Activated B cell treated with CpG ODN at 0.5 μM for 24 hours (primary cell): ENCODE measurements around the gene MGAT1. TPM values are rescaled to one million over a fixed set of nuclear protein-coding genes. Genes with fewer than 3 reads are reported as not detected.
"Not testable (repeated sequence)": the region's sequence is repeated elsewhere in the genome, so short reads cannot be mapped to it uniquely, and the experiment has no call there.

Source experiments
- ATAC-seq: fragments of 200-7000 bp; cut with Tn5 transposase; one replicate; pipeline ENCODE4 v1.10.0; 2021; ENCODE audit warnings: low read depth, mild to moderate bottlenecking, moderate library complexity
- CTCF ChIA-PET: fragments of 350-600 bp; sonication (Branson Sonifier 250); formaldehyde crosslinking; loops from one replicate; lab custom pipeline; 2021; ENCODE audit warnings: antibody characterized with exemption; lab: Charles Lee
- POLR2A ChIA-PET: fragments of 350-600 bp; sonication (Branson Sonifier 250); formaldehyde crosslinking; loops from one replicate; lab custom pipeline; 2021; ENCODE audit warnings: antibody characterized with exemption; lab: Charles Lee
- DNase-seq: peaks from one replicate; pipeline ENCODE4 v3.0.0; 2022
- H3K27ac Mint-ChIP-seq: one replicate; pipeline ENCODE4 v1.8.0; 2020; ENCODE audit warnings: mixed read lengths
- H3K27me3 Mint-ChIP-seq: one replicate; pipeline ENCODE4 v1.8.0; 2021; ENCODE audit warnings: mixed read lengths
- H3K36me3 Mint-ChIP-seq: one replicate; pipeline ENCODE4 v1.8.0; 2021; ENCODE audit warnings: low read depth, mixed read lengths
- H3K4me1 Mint-ChIP-seq: one replicate; pipeline ENCODE4 v1.8.0; 2021; ENCODE audit warnings: mixed read lengths
- H3K4me3 Mint-ChIP-seq: one replicate; pipeline ENCODE4 v1.8.0; 2020; ENCODE audit warnings: mild to moderate bottlenecking, mixed read lengths
- H3K9me3 Mint-ChIP-seq: one replicate; pipeline ENCODE4 v1.8.0; 2020; ENCODE audit warnings: mixed read lengths
- CTCF ChIP-seq: fragments of 200-600 bp; IDR thresholded peaks from one replicate; pipeline ENCODE4 v1.8.0; 2022; ENCODE audit warnings: antibody characterized with exemption, mild to moderate bottlenecking
- intact Hi-C: fragments of 100-400 bp; cut with micrococcal nuclease; formaldehyde crosslinking; loops from one replicate; pipeline ENCODE4 v1.15.1; 2024
- total RNA-seq: library from RNA; stranded (reverse); gene quantifications from 2 replicates; pipeline ENCODE4 v1.2.3, GENCODE V29; 2022

The MGAT1 gene
- total RNA-seq, 1 donor from 2014 or later = 74.5 TPM

- ATAC-seq = peak; percentile 47
Measured at GRCh38 chr5:180830253-180831138, 27.9 kb upstream of the MGAT1 start.

GRCh38 chr5:180829726-180830125 is 27.1 kb upstream of the MGAT1 start:
- Mint-ChIP-seq H3K36me3 (peaks cover 33% of the 10 kb centered on the region), H3K4me1 (peaks cover 49% of the 10 kb centered on the region), H3K9me3 (peaks cover 2% of the 10 kb centered on the region), H3K4me3 (peak overlapping the region; percentile 98), H3K27me3 (no peaks in the 10 kb centered on the region), H3K27ac (peak overlapping the region; percentile 98)
- ChIA-PET CTCF (interaction anchor here (1.2 to 2.1 kb wide), 4 partner anchors 11 to 45 kb away, joined by 3 to 6 read pairs (median 4); no protein-coding TSS in a partner anchor), POLR2A (interaction anchor here (0.6 to 6.3 kb wide), 7 partner anchors 8 to 432 kb away, joined by 7 to 240 read pairs (median 19); partner anchors contain the start of genes MGAT1, RACK1, TRIM52 and ZFP62)
- no peak for TF ChIP-seq CTCF
- DNase-seq (no peak), ATAC-seq (no peak)
- intact Hi-C loops = loop anchor here (1.0 kb wide), 1 partner anchor 19 kb away; no protein-coding TSS in a partner anchor

More at GRCh38 chr5:180830253-180831138, 27.9 kb upstream of the MGAT1 start:
- peaks cover 52% of the 10 kb centered on the region for H3K4me1 Mint-ChIP-seq
- TF ChIP-seq CTCF = no peak
- H3K4me3 Mint-ChIP-seq = peak overlapping the region; percentile 98
- ChIA-PET POLR2A (interaction anchor here (0.6 to 6.3 kb wide), 21 partner anchors 9 to 1010 kb away, joined by 3 to 240 read pairs (median 8); partner anchors contain the start of genes MGAT1, RACK1, SQSTM1 and TRIM41), CTCF (interaction anchor here (1.2 to 2.1 kb wide), 5 partner anchors 12 to 46 kb away, joined by 3 to 8 read pairs (median 5); partner anchors contain the start of gene MGAT1)
- H3K9me3 Mint-ChIP-seq = peaks cover 2% of the 10 kb centered on the region
- intact Hi-C loops = loop anchor here (1.0 kb wide), 1 partner anchor 20 kb away; no protein-coding TSS in a partner anchor
- DNase-seq = no peak
- peak overlapping the region; percentile 98 for H3K27ac Mint-ChIP-seq
- H3K36me3 Mint-ChIP-seq = peaks cover 41% of the 10 kb centered on the region
- no peaks in the 10 kb centered on the region for H3K27me3 Mint-ChIP-seq

GRCh38 chr5:180828756-180829531 is 26.3 kb upstream of the MGAT1 start:
- ChIA-PET POLR2A (interaction anchor here (4.2 to 6.3 kb wide), 3 partner anchors 20 to 33 kb away, joined by 84 to 240 read pairs (median 118); partner anchors contain the start of genes MGAT1 and ZFP62), CTCF (interaction anchor here (1.2 to 1.6 kb wide), 2 partner anchors 13 to 44 kb away, joined by 3 to 5 read pairs; no protein-coding TSS in a partner anchor)
- Mint-ChIP-seq H3K4me1 (peaks cover 41% of the 10 kb centered on the region), H3K27ac (peak overlapping the region; percentile 98), H3K4me3 (peak overlapping the region; percentile 48), H3K36me3 (peaks cover 25% of the 10 kb centered on the region)
- H3K27me3 Mint-ChIP-seq, DNase-seq, ATAC-seq, H3K9me3 Mint-ChIP-seq, intact Hi-C loops: not testable (repeated sequence)

- H3K36me3 Mint-ChIP-seq = peaks cover 24% of the 10 kb centered on the region
- ATAC-seq, DNase-seq, intact Hi-C loops, CTCF ChIA-PET, H3K27ac Mint-ChIP-seq, H3K27me3 Mint-ChIP-seq, H3K4me3 Mint-ChIP-seq, H3K9me3 Mint-ChIP-seq: not testable (repeated sequence)
- peaks cover 27% of the 10 kb centered on the region for H3K4me1 Mint-ChIP-seq
- POLR2A ChIA-PET = interaction anchor here (1.4 kb wide), 1 partner anchor 17 kb away, joined by 4 read pairs; no protein-coding TSS in a partner anchor
Measured at GRCh38 chr5:180827374-180827773, 24.8 kb upstream of the MGAT1 start.

- H3K4me1 Mint-ChIP-seq = peaks cover 29% of the 10 kb centered on the region
- peaks cover 20% of the 10 kb centered on the region for H3K36me3 Mint-ChIP-seq
- H3K27ac Mint-ChIP-seq = no peak overlapping the region
- DNase-seq = no peak
- H3K4me3 Mint-ChIP-seq = no peak overlapping the region
- no peak for TF ChIP-seq CTCF
- CTCF ChIA-PET = interaction anchor here (1.1 kb wide), 1 partner anchor 23 kb away, joined by 3 read pairs; no protein-coding TSS in a partner anchor
- peaks cover 2% of the 10 kb centered on the region for H3K9me3 Mint-ChIP-seq
- ATAC-seq = no peak
- POLR2A ChIA-PET = interaction anchor here (1.3 to 1.4 kb wide), 2 partner anchors 10 to 16 kb away, joined by 4 read pairs; no protein-coding TSS in a partner anchor
- no peaks in the 10 kb centered on the region for H3K27me3 Mint-ChIP-seq
- intact Hi-C loops = no loop called here
Measured at GRCh38 chr5:180825768-180826525, 23.3 kb upstream of the MGAT1 start.
